ENCODE measurements around the gene NAT9.

- TF ChIP-seq CSDC2 (CRISPR knock-in tag; IDR thresholded peaks at IDR 0.05) (no peak), POU6F1 (CRISPR knock-in tag; IDR thresholded peaks at IDR 0.05; ENCODE audit: borderline replicate concordance, low read depth) (no peak)
Measured at GRCh38 chr17:74749279-74750038, 26.7 kb downstream of the NAT9 start.
